G401 (cell line): ENCODE data around the gene CEPT1. TPM values are rescaled to one million over a fixed set of nuclear protein-coding genes. Genes with fewer than 3 reads are reported as not detected.
A peak's percentile ranks its signal among the peaks of the same experiment; 100 is the strongest.

ENCODE experiments used
- DNase-seq: peaks from one replicate; pipeline ENCODE4 v3.0.0-alpha.2; 2015; ENCODE audit warnings: low spot score
- in situ Hi-C: cut with HindIII; loops from 2 replicates; pipeline ENCODE4 v1.10.0; 2016; ENCODE audit warnings: low sequenced_read_pairs, mixed read lengths
- total RNA-seq: library from RNA; depleted of rRNA; stranded (reverse); fragments of >200 nt; shearing (Covaris generic); gene quantifications from 2 replicates; pipeline ENCODE4 v1.2.3, GENCODE V29; 2014; rRNA removed

CEPT1 gene
- total RNA-seq, 1 experiment from 2014 or later: 23.8 TPM

DNA sequence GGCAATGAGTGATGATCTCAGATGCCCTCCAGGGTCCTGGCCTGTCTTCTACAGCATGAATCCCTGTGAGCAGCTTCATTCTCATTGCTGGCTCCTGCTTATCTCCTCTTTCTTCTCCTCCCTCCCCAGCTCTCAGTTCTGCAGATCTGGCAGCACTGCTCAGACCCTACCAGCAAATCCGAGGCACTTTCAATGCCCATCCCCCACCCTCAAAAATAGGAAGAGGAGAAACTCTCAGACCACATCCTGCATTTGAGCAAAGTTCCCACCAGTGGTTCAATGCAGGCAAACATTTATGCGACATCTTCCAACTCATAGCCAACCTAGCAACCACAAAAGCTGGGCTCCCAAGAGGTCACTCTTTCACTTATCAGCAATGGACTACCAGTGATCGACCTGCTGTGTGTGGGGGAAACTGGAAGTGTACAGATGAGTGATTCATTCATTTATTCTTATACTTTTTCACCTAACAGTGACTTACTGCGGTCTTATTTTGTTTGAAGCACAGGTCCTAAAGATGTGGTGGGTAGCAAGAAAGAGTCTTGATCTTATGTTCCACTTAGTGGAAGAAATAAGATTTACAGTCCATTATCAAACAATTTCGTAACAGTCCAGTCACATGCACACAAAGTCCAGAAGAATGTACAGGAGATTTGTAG lies 81.7 kb downstream of the CEPT1 start:
- DNase-seq: no peak
- in situ Hi-C loops: no loop called here

DNA sequence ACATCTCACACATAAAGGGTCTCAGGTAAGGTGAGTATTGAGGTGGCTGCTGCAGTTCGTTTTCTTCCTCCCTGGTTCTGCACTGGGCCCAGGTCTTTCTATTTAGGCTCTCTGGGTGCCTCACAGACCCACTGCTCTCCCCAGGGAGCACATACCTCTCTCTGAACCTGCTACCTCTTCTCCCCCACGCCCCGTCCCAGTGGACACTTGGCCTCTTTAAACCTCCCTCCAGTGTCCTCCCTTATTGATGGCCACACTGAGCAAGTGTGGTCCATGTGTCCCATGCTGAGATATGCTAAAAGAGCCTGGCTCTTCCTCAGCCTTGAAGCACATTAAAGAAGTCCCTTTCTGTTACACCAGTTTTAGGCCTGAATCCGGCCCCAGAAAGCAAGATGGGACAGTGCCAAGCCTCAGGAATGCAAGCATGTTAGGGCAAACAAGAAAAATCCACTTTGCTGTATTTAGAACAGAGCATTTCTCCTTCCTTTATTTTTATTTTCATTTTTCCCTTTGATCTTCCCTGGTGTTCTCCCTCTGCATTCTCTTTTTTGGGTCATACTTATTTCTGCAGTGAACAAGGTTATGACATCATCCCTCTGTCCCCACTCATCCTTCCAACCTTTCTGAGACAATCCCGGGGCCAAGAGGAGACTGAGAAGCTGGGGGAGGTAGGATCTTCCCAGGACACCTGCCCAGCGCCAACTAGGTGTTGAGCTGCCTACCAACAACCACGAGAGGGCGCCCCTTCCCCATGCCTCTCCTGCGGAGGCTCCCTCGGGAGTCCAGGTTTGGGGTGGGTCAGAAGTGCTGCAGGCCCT lies 82.5 kb downstream of the CEPT1 start:
- in situ Hi-C loops: no loop called here

DNA sequence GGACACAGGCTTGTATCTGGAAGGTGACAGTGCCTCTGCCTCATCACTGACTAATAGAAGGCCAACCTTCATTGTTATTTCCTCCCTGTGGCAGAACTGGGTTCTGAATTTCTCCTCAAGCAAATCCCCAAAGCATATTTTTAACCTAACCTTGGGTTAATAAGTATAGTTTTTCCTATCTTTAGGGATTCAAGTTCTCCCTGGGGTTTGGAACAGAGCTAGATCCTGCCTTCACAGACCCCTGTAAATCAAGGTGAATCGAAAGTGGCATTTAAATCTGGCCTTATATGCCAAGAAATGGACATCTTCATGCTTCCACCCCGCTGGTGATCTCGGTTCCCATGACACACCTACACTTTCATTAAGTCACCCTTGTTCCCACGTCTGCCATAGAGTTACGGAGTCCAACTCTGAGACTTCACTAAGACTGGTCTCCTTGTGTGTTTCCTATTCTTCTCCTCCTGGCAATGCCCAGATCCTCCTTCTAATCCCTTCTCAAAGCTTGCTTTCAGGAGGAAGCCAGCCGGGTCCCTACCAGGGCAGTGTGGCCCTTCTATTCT lies 83.2 kb downstream of the CEPT1 start:
- DNase-seq: no peak
- in situ Hi-C loops: no loop called here

More for the DNA sequence above, 82.5 kb downstream of the CEPT1 start:
- DNase-seq: peak; percentile 26

DNA sequence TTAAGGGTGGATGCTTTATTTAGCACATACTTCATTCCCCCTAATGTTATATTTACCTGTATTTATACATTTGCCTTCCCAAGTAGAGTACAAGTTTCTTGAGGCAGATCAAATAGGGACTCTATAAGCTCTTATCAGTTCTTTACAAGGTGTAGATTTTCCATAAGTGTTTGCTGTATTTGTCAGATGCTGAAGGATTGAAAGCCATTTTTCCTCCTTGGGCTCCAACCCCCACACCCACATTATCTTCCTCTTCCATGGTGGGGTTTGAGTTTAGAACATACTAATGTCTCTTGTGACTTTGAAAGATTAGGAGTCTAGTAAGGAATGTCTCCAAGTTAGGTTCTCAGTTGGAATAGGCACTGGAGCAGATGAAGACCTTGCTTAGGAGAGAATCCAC lies 85.1 kb downstream of the CEPT1 start:
- DNase-seq: no peak
- in situ Hi-C loops: no loop called here

DNA sequence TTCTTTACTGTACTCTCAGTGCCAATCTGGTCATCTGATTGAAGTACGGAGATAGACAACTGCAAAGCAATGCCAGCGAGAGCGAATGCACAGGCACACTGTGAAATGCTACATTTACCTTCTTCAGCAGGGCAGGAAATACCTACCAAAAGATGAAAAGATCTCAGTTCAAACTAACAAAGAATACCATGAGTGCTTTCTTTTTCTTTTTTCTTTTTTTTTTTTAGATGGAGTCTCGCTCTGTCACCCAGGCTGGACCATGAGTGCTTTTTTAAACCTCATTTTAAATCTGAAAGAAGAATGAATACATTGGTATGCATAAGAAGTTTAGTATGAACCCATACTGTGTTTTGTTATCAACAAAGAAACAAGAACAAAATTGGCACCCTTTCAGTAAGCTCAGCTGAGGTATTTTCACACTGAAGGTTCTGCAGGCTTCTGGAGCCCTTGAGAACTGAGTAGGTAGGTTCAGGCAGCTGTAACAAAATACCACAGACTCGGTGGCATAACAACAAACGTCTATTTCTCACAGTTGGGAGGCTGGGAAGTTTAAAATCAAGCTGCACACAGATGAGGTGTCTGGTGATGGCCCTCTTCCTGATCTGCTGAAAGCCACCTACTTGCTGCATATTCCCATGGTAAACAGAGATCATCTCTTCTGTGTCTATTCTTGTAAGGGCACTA lies 85.8 kb downstream of the CEPT1 start:
- no peak for DNase-seq
- in situ Hi-C loops: no loop called here

DNA sequence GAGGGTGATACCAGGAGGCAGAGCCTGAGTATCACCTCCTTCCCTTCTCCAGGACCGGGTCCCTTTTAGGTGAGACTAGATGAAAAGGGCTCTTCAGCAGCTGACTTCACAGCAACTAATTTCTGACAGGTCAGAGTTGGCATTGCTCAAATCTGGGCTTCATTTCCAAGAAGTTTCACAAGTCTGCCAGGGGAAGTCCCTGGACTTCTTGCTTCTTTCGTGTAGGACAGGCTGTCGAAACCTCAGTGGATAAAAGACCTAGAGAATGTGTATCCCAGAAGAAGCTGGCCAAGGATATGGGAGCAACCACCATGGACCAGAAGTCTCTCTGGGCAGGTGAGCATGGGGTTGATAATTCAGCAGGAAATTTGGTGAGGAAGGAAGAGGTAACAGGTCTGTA lies 87.4 kb downstream of the CEPT1 start, which contains the start of gene CHI3L2:
Gene CHI3L2 (plus strand): TSS at position 280 of the 400 bp plus-strand sequence. CDS start 17 bp downstream, at position 297.
- DNase-seq: no peak
- in situ Hi-C loops: no loop called here

DNA sequence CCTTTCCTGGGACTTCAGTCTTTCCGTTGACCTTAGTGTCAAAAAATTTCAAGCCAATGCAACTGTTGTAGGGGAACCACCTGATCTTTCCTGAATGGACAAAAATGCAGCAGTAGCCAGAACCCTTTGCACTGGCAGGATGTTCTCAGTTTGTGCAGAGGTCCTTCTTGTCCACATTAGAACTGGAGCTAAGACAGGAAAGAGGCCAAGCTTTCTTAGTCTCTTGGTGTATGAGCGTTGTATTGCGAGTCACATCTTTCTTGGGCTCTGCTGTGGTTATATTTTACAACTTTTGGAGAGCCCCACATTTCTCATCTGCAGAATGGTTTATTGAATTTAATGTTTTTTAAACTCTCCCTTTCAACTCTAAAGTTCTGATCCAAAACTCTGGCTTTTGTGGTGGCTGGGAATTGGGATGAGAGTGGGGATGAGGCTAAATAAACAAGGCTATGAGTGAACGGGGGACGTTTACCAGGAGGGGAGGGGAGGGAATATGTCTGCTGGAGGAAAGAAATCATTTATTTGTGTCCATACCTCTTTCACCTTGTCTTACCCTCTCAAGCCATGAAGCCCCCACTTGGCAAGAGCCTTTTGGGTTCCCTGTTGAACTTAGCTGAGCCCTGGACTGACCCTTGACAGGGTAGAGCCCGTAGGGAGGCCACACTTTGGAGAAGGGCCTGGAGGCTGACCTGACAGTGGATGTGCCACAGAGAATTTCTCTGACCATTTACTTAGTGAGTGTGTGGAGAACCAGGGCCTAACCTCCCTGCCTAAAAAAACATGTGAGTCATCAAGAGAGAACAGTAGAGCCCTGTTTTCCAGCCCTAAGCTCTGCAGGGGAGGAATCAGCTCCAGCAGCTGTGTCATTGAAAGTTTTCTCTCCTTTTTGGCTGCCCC lies 88.1 kb downstream of the CEPT1 start:
- peak; percentile 6 for DNase-seq
- in situ Hi-C loops: no loop called here

DNA sequence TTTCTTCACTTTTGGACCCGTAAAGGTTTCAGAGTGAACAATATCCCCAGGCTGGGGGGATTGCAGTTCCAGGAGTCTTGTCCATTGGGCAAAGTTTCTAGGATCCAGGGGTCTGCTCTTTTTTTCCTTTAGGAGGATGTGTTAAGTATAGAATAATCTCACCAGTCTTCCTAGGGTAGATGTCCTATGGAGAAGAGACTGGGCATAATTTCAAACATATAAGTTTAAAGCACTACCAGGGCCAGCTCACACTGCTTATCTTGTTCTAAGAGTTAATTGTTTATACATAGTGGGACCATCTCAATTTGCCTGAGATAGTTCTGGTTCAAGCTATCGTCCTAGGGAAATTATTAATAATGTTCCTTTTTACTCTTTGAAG lies 88.7 kb downstream of the CEPT1 start:
- in situ Hi-C loops: no loop called here
- DNase-seq: no peak

DNA sequence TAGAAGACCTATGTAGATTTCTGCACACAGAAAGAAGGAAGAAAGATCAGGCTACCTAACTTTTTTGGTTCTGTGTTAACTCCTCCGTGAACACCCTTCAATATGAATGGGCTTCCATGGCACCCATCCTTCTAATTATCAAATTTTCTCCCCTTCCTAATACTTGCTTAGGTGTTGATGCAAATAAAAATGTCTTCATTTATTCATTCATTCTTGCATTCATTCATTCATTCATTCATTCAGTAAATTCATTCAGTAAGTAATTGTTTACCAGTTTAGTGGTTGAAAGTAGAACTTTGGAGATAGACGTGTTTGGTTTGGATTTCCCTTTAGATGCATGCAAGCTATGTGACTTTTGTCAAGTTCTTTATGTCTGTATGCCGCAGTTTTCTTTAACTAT lies 92.1 kb downstream of the CEPT1 start:
- in situ Hi-C loops: no loop called here
- no peak for DNase-seq

DNA sequence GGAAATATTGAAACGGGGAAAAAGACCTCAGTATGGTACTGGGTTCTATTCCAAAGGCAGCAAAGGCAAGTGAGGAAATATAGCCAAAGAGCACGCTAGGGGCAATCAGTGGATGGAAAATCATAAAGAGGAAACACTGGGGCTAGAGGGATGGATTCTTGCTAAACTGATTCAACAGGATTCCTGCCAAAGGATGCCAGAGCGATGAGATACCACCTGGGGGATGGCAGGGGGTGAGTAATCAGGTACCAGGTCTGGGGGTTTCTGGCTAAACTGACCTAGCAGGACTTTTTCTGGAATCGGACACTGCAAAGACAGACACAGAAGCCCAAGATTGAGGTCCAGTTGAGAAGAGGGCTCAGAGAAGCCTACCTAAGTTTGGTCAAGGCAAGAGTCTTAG lies 94.2 kb downstream of the CEPT1 start:
- no peak for DNase-seq
- in situ Hi-C loops: no loop called here

Other genes with a start within 250 kb of the CEPT1 start
- gene LRIF1, start 176.3 kb upstream of the CEPT1 start, total RNA-seq: 23.0 and 50.7 TPM in 2 replicates
- 25.1 and 45.0 TPM in 2 replicates for gene DRAM2, start 130 bp upstream of the CEPT1 start, total RNA-seq
- not detected in 2 replicates for gene DENND2D, start 60.4 kb downstream of the CEPT1 start, total RNA-seq
- not detected in 2 replicates for gene CHI3L2, start 87.5 kb downstream of the CEPT1 start, total RNA-seq
- not detected in 2 replicates for gene CHIA, start 150.6 kb downstream of the CEPT1 start, total RNA-seq